Cardiac septum (tissue), 1 donor: ENCODE measurements around the gene ECM1. TPM values are rescaled to one million over a fixed set of nuclear protein-coding genes. Genes with fewer than 3 reads are reported as not detected.

Source experiments
- DNase-seq: peaks from one replicate; pipeline ENCODE4 v3.0.0-alpha.2; 2020; ENCODE audit warnings: low spot score
- intact Hi-C: fragments of 100-400 bp; cut with DNase I; formaldehyde crosslinking; loops from one replicate; pipeline ENCODE4 v1.14.0; 2022
- total RNA-seq: library from RNA; stranded (reverse); fragmentation: NEBNext Ultra II Directional; extraction: Animal tissue kit (Norgen Biotek cat#: 25700); gene quantifications from one replicate; pipeline ENCODE4 v1.2.1, GENCODE V29; 2021
- donor health status: DM: no; HTN: no; CAD: no.

Gene ECM1
- total RNA-seq, 1 donor from 2014 or later = 14.5 TPM

DNA sequence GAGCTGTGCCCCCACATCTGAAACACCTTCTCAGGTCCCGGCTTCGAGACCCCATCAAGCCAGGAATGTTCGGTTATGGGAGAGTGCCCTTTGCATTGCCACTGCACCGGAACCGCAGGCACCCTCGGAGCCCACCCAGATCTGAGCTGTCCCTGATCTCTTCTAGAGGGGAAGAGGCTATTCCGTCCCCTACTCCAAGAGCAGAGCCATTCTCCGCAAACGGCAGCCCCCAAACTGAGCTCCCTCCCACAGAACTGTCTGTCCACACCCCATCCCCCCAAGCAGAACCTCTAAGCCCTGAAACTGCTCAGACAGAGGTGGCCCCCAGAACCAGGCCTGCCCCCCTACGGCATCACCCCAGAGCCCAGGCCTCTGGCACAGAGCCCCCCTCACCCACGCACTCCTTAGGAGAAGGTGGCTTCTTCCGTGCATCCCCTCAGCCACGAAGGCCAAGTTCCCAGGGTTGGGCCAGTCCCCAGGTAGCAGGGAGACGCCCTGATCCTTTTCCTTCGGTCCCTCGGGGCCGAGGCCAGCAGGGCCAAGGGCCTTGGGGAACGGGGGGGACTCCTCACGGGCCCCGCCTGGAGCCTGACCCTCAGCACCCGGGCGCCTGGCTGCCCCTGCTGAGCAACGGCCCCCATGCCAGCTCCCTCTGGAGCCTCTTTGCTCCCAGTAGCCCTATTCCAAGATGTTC, 45.6 kb downstream of the ECM1 start:
- DNase-seq = no peak
- intact Hi-C loops = loop anchor here (10.0 kb wide), 1 partner anchor 189 kb away; the partner anchor contains the start of gene RPRD2

DNA sequence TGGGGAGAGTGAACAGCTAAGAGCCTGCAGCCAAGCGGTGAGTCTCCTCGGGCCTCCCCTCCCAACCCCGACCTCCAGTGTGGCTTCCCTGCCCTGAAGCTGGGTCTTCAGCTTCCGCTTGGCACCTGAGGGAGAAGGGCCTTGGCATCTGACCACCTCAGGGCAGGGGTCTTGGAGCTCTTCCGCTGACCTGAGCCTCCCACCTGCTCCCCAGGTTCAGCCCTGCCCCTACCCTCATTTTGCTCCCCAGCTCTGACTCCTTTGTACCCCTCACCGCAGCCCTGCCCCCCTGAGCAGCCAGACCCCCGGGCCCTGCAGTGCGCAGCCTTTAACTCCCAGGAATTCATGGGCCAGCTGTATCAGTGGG, 46.2 kb downstream of the ECM1 start:
- no peak for DNase-seq
- intact Hi-C loops = loop anchor here (10.0 kb wide), 1 partner anchor 189 kb away; the partner anchor contains the start of gene RPRD2

DNA sequence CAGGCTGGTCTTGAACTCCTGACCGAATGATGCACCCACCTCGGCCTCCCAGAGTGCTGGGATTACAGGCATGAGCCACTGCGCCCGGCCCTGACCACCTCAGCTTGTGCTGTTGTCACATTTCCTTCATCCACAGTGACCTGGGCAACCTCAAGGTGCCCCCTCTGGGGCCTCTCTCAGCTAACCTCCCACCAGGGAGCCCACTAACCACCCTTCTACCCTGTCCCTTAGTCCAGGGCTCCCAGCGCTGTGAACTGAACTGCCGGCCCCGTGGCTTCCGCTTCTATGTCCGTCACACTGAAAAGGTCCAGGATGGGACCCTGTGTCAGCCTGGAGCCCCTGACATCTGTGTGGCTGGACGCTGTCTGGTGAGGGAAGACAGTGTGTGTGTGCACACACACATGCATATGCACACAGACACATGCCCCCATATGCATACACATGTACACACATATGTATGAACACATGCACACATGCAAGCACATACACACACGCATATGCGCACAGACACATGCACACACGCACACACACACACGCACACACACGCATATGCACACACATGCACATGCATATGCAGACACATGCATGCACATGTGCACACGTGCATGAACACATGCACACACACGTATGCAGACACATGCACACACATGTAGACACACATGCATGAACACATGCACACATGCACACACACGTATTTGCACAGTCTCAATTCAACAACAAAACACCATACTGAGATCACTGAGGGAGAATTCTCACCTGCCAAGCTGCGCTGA, 47.5 kb downstream of the ECM1 start:
- no peak for DNase-seq
- intact Hi-C loops = loop anchor here (5.0 to 10.0 kb wide), 2 partner anchors 93 to 191 kb away; partner anchors contain the start of gene RPRD2

DNA sequence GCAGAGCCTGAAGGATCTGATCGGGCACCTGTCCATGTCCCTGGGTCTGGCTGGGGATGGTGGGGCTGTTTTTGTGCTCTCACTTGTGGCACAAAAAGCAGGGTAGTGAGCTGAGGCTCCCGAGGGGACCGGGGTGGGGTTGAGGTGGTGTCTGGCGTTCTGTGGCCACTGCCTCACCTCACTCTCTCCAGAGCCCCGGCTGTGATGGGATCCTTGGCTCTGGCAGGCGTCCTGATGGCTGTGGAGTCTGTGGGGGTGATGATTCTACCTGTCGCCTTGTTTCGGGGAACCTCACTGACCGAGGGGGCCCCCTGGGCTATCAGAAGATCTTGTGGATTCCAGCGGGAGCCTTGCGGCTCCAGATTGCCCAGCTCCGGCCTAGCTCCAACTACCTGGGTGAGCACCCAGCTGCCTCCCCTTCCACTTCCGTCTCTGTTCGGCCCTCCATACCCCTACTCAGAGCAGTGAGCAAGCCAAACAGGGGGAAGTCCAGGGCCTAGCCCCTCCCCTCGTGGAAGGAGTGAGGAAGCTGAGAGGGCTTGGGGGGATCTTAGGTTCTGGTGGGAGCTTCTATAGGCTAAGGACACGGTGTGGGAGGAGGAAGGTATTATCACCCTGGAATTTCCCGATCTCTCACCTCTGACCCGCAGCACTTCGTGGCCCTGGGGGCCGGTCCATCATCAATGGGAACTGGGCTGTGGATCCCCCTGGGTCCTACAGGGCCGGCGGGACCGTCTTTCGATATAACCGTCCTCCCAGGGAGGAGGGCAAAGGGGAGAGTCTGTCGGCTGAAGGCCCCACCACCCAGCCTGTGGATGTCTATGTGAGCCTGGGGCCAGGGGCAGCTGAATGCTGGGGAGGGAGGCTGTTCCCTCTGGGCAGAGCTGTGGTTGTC, 48.3 kb downstream of the ECM1 start:
- intact Hi-C loops = loop anchor here (5.0 to 10.0 kb wide), 2 partner anchors 94 to 191 kb away; partner anchors contain the start of gene RPRD2
- no peak for DNase-seq

DNA sequence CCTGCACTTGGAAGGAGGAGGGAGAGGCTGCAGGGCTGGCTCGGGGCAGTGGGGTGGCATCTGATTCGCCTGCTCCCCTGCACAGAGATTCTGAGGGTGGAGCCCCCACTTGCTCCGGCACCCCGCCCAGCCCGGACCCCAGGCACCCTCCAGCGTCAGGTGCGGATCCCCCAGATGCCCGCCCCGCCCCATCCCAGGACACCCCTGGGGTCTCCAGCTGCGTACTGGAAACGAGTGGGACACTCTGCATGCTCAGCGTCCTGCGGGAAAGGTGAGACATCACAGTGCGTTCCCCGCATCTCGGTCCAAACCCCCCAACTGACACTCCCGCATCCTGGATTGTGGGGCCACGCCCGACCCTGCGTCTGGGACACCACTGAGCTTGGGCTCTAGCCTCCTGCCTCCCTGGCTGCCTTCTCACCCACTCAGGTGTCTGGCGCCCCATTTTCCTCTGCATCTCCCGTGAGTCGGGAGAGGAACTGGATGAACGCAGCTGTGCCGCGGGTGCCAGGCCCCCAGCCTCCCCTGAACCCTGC, 49.2 kb downstream of the ECM1 start:
- intact Hi-C loops = loop anchor here (5.0 to 10.0 kb wide), 2 partner anchors 95 to 192 kb away; partner anchors contain the start of gene RPRD2
- DNase-seq = no peak

DNA sequence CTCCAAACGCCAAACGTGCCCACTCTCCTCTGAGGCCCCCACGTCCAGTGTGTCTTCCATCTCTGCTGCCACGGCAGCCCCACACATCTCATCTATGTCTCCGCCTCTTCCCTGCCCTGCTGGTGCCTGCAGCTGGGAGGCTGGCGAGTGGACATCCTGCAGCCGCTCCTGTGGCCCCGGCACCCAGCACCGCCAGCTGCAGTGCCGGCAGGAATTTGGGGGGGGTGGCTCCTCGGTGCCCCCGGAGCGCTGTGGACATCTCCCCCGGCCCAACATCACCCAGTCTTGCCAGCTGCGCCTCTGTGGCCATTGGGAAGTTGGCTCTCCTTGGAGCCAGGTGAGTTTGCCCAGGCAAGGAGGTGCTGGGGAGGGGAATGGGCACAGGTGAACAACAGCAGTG, 49.9 kb downstream of the ECM1 start:
- DNase-seq = no peak
- intact Hi-C loops = loop anchor here (5.0 to 10.0 kb wide), 2 partner anchors 96 to 193 kb away; partner anchors contain the start of gene RPRD2

DNA sequence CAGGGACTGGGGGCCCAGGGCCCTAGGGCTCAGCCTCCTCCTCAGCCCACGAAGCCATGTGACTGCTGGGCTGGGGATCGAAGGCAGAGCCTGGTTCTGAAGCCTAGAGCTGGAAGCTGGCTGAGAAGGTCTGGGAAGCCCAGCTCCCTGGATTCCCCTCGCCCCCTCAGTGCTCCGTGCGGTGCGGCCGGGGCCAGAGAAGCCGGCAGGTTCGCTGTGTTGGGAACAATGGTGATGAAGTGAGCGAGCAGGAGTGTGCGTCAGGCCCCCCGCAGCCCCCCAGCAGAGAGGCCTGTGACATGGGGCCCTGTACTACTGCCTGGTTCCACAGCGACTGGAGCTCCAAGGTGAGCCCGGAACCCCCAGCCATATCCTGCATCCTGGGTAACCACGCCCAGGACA, 50.4 kb downstream of the ECM1 start:
- intact Hi-C loops = loop anchor here (5.0 to 10.0 kb wide), 2 partner anchors 96 to 194 kb away; partner anchors contain the start of gene RPRD2
- no peak for DNase-seq

DNA sequence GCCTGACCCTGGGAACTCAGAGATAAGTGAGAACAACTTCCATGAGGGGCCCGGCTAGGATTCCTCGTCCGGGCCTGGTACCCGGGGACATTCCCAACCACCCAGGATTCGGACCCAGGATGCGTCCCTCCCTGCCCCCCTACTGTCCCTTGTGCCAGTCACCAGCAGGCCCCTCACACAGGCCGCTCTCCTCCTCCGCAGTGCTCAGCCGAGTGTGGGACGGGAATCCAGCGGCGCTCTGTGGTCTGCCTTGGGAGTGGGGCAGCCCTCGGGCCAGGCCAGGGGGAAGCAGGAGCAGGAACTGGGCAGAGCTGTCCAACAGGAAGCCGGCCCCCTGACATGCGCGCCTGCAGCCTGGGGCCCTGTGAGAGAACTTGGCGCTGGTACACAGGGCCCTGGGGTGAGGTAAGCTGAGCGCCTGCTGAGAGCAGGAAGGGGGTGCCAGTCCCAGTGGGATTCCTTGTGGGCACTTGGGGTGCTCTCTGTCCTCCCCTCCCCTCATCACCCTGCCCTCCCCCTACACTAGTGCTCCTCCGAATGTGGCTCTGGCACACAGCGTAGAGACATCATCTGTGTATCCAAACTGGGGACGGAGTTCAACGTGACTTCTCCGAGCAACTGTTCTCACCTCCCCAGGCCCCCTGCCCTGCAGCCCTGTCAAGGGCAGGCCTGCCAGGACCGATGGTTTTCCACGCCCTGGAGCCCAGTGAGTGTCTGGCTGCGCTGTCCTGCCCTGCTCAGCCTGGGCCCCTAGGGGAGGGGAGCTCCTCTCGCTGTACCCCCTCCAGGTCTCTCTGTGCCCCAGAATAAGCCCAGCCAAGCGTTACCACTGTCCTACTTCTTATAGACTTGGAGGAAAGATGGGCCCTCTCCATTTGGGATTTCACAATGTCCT, 51.1 kb downstream of the ECM1 start:
- peak; percentile 83 for DNase-seq
- intact Hi-C loops = loop anchor here (5.0 to 10.0 kb wide), 2 partner anchors 97 to 194 kb away; partner anchors contain the start of gene RPRD2

DNA sequence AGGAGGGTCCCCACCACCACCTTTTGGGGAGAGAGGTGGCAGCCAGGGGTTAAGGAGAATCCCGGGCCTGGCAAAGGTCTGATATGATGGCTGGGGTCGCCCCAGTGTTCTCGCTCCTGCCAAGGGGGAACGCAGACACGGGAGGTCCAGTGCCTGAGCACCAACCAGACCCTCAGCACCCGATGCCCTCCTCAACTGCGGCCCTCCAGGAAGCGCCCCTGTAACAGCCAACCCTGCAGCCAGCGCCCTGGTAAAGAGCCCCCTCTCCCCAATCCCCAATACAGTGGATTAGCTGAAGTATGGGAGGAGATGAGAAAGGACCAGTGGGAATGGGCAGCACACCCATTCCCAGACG, 51.7 kb downstream of the ECM1 start:
- DNase-seq = no peak
- intact Hi-C loops = loop anchor here (5.0 to 10.0 kb wide), 3 partner anchors 97 to 195 kb away; partner anchors contain the start of genes GOLPH3L and RPRD2

DNA sequence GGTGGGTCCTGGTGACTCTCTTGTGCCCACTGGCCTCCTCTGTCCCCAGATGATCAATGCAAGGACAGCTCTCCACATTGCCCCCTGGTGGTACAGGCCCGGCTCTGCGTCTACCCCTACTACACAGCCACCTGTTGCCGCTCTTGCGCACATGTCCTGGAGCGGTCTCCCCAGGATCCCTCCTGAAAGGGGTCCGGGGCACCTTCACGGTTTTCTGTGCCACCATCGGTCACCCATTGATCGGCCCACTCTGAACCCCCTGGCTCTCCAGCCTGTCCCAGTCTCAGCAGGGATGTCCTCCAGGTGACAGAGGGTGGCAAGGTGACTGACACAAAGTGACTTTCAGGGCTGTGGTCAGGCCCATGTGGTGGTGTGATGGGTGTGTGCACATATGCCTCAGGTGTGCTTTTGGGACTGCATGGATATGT, 52.1 kb downstream of the ECM1 start:
- peak; percentile 91 for DNase-seq

DNA sequence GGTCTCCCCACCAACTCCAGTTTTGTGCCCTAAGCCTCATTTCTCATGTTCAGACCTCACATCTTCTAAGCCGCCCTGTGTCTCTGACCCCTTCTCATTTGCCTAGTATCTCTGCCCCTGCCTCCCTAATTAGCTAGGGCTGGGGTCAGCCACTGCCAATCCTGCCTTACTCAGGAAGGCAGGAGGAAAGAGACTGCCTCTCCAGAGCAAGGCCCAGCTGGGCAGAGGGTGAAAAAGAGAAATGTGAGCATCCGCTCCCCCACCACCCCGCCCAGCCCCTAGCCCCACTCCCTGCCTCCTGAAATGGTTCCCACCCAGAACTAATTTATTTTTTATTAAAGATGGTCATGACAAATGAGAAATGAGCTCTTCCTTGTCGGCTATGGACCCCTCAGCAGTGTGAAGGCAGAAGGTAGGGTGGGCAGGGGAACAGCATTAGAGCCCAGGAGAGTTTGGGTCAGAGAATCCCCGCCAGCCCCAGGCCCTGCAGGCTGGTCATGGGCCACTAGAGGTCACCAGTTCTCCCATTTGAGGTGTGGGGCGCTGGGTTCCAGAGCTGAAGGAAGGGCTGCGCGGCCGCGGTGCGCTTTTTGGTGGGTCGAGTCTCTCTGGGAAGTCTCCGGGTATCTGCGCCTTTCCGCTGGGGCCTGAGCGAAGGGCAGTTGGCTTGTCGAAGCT, 52.8 kb downstream of the ECM1 start:
- DNase-seq = peak; percentile 95
- intact Hi-C loops = loop anchor here (1.0 to 5.0 kb wide), 5 partner anchors 8 to 137 kb away; partner anchors contain the start of genes ENSA and GOLPH3L

More for the DNA sequence above, 52.1 kb downstream of the ECM1 start:
- intact Hi-C loops = loop anchor here (5.0 kb wide), 1 partner anchor 137 kb away; the partner anchor contains the start of gene GOLPH3L

DNA sequence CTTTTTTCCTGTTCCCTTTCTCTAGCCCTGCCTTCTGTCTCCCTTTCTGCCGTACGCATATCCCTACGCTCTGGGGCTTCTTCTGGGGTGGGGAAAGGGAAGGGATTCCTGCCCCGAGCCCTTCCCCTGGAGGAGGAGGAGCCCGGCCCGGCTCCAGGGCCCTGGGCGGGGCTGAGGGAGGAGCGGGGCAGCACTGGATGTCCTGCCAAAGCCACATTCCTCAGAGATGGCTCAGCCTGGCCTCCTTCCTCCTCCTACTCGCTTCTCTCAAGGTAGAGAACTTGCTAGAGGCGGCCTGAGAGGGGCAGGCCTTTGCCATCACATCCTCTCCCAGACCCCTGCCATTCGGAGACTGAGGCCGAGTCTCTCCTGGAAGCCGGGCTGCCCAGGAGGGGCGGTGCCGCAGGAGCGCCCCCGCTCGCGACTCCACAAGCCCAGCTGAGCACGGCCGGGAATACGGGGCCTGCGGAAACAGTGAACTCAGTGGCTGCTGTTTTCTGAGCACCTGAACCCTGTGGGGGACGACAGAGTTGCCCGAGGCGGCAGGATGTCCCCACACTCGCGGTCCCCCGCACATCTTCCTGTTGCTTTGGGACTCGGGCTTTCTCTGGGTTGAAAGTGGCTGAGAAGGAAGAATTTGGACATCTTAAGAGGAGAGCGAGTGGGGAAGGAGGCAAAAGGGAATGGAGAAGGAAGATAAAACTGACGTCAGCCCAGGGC, 53.5 kb downstream of the ECM1 start:
- peak; percentile 97 for DNase-seq

DNA sequence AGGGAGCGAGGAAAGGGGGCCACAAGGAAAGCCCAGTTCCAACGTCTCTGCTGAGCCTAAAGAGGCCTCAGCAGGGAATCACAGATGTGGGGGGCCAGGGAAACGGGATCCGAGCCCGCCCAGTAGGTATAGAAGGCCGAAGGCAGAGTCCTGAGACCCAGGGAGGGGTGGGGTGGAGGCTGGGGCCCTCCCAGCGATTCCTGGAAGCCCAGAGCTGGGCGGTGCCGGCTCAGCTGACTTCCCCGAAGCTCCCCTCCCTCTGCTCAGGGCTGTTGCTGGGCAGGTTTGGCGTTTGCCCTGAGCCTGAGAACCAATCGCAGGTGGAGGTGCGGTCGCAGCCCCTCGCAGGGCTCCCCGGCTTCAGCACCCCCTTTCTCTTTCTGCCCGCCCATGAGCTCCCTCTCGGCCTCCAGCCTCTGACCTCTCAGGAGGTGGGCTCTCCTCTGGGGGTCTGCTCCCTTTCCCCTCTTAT, 54.1 kb downstream of the ECM1 start:
- intact Hi-C loops = loop anchor here (1.0 to 5.0 kb wide), 5 partner anchors 10 to 135 kb away; partner anchors contain the start of genes ENSA and GOLPH3L

More for the DNA sequence above, 53.5 kb downstream of the ECM1 start:
- intact Hi-C loops = loop anchor here (1.0 to 5.0 kb wide), 5 partner anchors 9 to 136 kb away; partner anchors contain the start of genes ENSA and GOLPH3L

DNA sequence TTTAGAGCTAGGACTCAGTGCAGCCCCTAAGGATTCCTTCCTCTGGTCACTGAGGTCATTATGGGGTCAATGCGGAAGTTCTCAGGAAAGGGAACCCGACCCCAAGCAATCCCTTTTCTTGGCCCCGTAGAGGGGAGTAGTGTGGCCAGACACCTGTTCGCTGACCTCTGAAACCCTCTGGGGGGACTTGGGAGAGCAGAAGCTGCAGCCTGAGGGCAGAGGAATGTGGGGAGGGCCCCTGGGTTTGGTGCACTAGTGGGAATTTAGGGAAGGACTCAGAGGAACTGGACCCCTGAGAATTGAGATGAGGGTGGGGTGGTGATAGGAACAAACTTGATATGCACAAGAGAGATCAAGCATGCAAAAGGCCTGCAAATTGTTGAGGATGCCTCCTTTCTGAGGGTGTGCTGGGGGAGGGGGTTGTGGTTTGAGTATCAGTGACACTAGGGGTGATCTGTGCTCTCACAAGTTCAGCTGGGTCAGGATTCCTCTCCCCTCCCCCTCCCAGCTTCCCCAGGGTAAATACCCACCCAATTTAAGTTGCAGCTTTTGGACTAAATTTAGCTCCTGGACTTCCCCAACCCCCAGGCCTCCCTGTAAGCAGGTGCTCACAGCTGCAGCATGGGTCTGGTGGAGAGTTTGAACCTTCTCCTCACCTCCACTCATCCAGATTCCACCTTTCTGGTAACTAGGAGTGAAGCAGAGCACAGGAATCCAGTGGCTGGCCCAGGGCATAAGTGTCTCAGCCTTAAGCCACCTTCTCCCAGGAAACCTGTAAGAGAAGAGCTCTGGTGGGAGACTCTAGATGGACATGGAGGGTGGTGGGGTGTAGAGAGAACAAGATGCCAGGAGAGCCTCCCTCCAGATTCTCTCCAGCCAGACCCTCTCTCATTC, 54.8 kb downstream of the ECM1 start:
- peak; percentile 88 for DNase-seq
- intact Hi-C loops = loop anchor here (5.0 kb wide), 1 partner anchor 135 kb away; the partner anchor contains the start of gene GOLPH3L

More for the DNA sequence above, 54.1 kb downstream of the ECM1 start:
- DNase-seq = peak; percentile 98
